GM18873 (cell line): ENCODE data around the gene RNF126.
A peak's percentile ranks its signal among the peaks of the same experiment; 100 is the strongest.
"Not testable (repeated sequence)": the region's sequence is repeated elsewhere in the genome, so short reads cannot be mapped to it uniquely, and the experiment has no call there.

Source experiments
- ATAC-seq: cut with Tn5 transposase; IDR thresholded peaks from one replicate; pipeline ENCODE4 v1.9.1; 2021; ENCODE audit warnings: mild to moderate bottlenecking, moderate library complexity, moderate number of reproducible peaks; ENCODE audit not compliant: unreplicated experiment, low FRiP score

The RNF126 gene

DNA sequence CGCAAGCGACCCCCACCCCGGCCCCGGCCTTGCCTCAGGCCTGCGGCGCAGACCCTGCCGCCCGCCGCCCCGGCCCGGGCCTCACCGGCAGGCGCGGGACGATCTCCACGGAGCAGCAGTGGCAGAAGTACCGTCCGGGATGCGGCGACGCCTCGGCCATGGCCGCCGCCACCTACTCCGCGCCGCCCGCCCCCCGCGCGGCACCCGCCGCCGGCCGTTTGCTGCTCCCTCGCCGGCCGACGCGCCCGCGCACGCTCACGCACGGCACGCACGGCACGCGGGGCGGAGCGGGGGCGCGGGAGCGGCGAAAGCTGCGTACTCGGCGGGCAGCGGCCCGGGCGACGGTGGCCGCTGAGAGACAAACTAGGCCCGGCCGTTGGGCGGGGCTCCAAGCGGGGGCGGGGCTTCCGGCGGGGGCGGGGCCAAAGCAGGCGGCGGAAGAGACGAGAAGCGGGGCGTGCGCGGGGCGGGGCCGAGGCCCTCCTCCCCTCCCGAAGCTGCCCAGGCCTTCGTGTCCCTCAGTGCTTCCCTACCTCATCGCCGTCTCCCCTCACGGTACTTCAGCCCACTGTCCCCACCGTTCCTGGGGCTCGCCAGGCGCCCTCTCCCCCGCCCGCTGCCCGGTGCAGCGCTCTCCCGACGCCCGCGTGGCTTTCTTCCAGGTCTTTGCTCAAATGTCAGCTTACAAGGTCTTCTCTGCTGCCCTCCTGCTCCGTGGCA lies at the start of gene RNF126:
RNF126 (minus strand) TSS at position 253 of the 720 bp plus-strand sequence; CDS start at position 160, 93 bp downstream.
- ATAC-seq: peak; percentile 40

DNA sequence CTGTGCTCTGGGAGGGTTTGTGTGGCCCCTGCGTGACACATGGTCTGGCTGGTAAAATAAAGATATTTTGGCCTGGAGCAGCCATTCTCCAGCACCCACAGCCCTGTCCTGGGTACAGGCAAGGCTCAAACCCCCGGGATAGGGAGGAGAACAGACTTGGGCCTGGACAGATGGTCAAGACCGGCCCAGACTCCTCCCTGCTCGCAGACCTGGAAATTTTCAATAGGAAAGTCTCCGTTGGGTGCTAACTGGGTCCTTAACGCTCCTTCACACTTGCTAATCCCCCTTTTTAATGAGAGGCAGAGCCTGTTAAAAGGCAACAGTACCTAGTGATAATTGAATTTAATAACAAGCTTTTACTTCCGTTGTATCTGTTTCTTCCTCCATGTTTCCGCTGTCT lies 48.2 kb upstream of the RNF126 start:
- ATAC-seq: no peak

DNA sequence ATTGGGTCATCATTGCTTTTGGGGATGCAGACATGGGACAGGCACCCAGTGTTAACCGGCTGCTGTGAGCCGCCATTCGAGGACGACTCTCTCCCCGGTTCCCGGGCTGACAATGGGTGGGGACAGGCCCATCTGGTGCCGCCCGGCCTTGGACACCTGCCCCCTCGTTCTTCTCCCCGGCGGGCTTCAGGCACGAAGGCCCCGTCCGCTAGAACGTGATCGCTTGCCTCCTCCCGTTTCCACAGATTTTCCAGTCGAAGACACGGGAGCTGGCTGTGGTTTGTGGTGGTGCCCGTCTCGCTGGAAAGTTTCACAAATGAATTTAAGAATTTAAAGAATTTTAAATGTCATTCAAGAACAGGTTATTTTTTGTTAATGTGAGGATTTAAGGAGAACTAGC lies 47.8 kb upstream of the RNF126 start:
- no peak for ATAC-seq

DNA sequence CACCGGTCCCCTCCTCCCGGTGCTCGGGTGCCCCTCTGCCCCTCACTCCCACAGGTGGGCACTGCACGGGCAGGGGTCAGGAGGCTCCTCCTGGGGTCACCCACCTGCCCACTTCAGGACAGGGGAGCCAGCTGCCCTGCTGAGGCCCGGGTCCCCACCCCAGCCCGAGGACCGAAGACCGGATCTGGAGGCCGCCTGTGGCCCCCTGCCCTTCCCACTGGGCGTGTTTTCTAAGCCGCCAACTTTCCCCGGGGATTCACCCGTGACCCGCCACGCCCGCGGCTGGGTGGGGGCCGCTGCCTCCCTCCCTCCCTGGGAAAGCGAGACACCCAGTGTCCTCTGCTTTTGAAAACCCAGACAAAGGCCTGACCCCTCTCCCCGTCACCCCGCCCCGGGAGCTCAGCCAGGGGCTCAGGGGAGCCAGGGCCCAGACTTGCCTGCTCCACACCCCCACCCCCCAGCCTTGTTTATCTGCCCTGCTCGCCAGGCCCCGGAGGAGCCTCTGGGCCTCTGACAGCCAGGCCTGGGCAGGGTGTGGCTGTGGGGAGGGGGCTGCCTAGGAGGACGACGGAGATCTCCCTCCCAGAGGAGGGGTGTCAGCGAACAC lies 47.1 kb upstream of the RNF126 start:
- ATAC-seq: no peak

GRCh38 chr19:709196-709964 lies 46.4 kb upstream of the RNF126 start:
- ATAC-seq: no peak

DNA sequence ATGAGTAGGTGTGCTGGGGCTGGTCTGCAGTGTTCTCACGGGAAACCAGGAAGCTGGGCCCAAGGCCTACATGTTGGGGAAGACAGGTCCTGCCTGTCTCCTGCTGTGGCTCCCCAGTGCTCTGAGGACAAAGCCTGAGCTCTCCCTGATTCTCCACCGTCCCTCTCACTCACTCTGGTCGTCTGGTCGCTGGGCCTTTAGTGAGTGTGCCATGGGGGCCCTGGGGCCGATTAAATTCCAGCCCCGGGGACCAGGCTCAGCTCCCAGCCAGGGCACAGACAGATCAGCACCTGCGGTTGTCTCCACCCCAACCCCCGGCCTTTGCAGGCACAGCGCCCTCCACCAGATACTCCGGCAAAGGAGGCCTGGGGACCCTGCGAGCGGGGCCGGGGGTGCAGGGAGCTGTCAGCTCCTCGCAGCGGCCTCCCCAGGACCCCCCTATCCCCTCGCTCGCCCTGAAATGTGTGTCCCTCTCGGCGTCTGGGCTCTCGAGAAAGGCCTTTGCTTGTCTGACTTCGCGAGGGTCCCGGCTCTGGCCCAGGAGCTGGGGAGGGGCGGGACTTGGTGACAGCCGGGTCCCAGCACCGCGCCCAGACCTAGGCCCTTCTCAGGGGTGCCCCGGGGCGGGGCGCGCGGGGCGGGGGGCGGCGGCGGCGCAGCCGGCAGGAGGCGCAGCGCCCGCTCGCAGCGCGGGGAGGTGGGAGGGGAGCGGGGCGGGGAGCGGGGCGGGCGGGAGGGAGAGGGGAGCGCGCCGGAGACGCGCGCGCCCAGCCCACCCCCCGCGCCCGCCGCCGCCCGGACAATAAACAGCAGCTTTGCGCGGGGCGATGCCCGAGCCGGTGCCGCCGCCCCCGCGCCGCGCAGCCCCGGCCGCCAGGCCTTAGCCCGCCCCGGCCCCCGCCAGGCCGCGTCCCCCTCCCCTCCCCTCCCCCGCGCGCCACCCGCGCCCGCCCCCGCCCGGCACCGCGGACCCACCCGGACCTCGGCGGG lies 45.4 kb upstream of the RNF126 start, which contains the start of gene PALM:
PALM (plus strand) TSS at position 782 of the 990 bp plus-strand sequence. CDS start 212 bp downstream, outside the sequence.
- ATAC-seq: no peak

GRCh38 chr19:704447-704741 lies 41.4 kb upstream of the RNF126 start:
- no peak for ATAC-seq

DNA sequence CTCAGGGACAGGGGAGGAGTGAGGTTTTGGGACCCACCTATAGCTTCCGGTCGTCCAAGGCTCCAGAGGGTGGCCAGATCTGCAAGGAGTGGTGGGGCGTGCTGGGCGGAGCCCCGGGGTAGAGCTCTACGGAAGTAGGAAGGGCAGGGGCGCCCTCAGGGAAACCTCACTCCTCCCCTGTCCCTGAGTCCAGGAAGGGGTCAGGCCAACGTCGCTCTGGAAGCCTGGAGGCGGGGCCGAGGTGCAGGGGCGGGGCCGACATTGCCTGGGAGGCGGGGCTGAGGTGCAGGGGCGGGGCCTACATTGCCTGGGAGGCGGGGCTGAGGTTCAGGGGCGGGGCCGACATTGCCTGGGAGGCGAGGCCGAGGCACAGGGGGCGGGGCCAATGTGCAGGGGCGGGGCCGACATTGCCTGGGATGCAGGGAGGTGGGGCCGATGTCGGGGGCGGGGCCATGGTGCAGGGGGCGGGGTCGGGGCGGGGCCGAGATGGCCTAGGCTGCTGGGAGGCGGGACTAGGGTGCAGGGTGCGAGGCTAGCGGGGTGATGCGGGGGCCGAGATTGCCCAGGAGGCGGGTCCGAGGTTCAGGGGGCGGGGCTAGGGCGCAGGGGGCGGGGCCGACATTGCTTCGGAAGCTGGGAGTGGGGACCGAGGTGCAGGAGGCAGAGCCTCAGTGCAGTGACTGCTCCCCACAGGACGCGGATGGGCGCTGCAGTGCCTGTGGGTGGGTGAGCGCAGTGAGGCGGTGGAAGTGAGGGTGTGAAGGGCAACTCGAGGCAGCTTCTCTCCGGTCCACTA lies 40.8 kb upstream of the RNF126 start:
- ATAC-seq: no peak

- ATAC-seq: no peak
Measured at GRCh38 chr19:703329-703650, 40.3 kb upstream of the RNF126 start.

- ATAC-seq: not testable (repeated sequence)
Measured at GRCh38 chr19:702847-703246, 39.8 kb upstream of the RNF126 start.

DNA sequence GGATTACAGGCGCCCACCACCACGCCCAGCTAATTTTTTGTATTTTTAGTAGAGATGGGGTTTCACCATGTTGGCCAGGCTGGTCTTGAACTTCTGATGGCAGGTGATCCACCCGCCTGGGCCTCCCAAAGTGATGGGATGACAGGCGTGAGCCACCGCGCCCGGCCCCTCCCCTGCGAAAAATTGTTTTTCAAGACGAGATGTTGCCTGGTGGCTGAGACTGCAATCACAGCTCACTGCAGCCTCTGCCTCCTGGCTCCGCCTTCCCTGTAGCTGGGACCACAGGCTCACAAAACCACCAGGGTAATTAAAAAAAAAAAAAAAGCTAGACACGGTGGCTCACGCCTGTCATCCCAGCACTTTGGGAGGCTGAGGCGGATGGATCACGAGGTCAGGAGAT lies 36.9 kb upstream of the RNF126 start:
- ATAC-seq: not testable (repeated sequence)

DNA sequence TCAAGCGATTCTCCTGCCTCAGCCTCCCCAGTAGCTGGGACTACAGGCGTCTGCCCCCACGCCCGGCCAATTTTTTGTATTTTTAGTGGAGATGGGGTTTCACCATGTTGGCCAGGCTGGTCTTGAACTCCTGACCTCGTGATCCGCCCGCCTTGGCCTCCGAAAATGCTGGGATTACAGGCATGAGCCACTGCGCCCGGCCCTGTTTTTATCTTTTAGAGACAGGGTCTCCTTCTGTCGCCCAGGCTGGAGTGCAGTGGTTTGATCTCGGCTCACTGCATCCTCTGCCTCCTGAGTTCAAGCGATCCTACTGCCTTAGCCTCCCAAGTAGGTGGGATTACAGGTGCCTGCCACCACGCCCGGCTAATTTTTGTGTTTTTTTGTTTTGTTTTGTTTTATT lies 35.5 kb upstream of the RNF126 start:
- ATAC-seq: not testable (repeated sequence)

GRCh38 chr19:695352-695949 lies 32.4 kb upstream of the RNF126 start, which contains the start of gene PRSS57:
Gene PRSS57 (minus strand): TSS chr19:695452. CDS start chr19:695430, 22 bp downstream.
- no peak for ATAC-seq

DNA sequence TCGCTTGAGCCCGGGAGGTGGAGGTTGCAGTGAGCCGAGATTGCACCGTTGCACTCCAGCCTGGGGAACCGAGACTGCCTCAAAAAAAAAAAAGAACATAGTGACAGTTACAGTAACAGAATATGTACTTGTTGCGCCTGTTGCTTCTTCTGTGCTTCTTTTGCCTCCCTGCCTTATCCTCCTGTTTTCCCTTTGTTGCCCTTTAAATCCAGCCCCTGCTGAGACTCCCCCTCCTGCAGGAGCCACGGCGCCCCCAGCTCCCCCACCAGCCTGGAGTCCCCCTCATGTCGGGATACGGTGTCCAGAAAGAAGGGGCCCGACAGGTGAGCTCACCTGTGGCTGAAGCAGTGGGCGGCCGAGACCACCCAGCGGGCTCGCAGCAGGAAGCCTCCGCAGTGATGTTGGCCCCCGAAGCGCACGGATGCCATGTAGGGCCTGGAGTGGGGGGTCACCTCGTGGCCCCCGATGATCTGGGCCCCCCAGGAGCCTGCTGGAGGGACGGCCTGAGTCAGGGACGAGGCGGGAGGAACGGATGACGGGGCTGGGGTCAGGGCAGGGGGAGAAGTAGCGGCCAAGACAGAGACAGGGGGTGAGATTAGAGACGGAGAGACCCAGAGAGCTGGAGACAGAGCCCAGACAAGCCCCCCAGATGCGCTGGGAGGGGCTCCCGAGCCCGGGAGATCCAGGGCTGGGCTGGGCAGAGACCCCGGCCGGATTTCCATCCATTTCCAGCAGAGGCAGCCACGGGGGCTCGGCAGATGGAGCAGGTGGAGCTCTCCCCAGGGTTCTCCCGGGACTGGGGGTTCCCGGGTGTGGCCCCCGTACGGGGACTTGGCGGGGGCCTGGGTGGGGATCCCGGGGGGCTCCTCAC lies 31.7 kb upstream of the RNF126 start:
- ATAC-seq: no peak

- no peak for ATAC-seq
Measured at GRCh38 chr19:690203-690602, 27.2 kb upstream of the RNF126 start.

DNA sequence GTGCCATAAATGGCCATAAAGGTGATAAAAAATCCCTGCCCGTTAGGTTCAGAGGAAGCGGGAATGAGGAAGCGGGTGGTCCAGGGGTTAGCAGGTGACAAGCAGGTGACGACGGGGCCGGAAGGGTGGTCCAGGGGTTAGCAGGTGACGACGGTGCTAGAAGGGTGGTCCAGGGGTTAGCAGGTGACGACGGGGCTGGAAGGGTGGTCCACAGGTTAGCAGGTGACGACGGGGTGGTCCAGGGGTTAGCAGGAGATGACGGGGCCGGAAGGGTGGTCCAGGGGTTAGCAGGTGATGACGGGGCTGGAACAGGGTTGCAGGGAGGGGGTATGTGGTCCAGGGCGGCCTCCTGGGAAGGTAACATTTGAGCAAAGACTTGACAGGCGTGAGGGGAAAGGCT lies 26.0 kb upstream of the RNF126 start:
- ATAC-seq: no peak

- ATAC-seq: no peak
Measured at GRCh38 chr19:688214-688613, 25.2 kb upstream of the RNF126 start.

DNA sequence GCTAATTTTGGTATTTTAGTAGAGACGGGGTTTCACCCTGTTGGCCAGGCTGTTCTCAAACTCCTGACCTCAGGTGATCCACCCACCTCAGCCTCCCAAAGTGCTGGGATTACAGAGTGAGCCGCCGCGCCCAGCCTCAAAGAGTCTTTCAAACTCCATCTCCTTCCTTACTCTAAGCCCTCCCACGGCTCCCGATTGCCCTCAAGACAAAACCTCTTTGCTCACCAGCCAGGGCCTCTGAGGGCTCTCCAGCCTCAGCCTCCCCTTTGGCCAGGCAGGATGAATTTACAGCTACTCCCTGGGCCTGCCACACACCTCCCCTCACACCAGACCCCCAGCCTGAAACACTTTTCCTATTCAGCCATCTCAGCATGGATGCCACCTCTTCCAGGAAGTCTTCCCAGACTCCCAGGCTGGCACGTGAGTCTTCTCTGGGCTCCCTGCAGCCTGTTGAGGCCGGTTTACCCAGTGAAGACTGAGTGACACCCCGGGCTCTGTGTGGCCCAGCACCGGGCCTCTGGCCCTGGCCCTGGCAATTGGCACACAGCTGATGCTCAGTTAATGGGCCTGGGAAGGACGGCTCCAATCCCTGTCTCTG lies 24.7 kb upstream of the RNF126 start:
- no peak for ATAC-seq
